Nephron (organoid): ENCODE results near the gene REPS1.

Experiments used
- H3K27ac Mint-ChIP-seq, 3 experiments: 2 replicates each; pipeline ENCODE4 v1.8.0; 2020; ENCODE audit warnings: mixed read lengths in 3 of 3, mild to moderate bottlenecking in 2 of 3, moderate library complexity in 1 of 3
- H3K27me3 Mint-ChIP-seq: 2 replicates; pipeline ENCODE4 v1.8.0; 2021; ENCODE audit warnings: low read depth, mild to moderate bottlenecking, moderate library complexity, mixed read lengths
- H3K36me3 Mint-ChIP-seq: 2 replicates; pipeline ENCODE4 v1.8.0; 2020; ENCODE audit warnings: low read depth, mixed read lengths
- H3K4me1 Mint-ChIP-seq: 2 replicates; pipeline ENCODE4 v1.8.0; 2020; ENCODE audit warnings: mixed read lengths
- H3K4me3 Mint-ChIP-seq, 3 experiments: 2 replicates each; pipeline ENCODE4 v1.8.0; 2020; ENCODE audit warnings: mild to moderate bottlenecking in 3 of 3, mixed read lengths in 3 of 3, moderate library complexity in 2 of 3
- H3K9me3 Mint-ChIP-seq: 2 replicates; pipeline ENCODE4 v1.8.0; 2020; ENCODE audit warnings: mixed read lengths
- CTCF ChIP-seq, 3 experiments: fragments of 200-600 bp; sonication (generic); IDR thresholded peaks; one replicate each; pipeline ENCODE4 v1.5.0; 2021; ENCODE audit warnings: antibody characterized with exemption in 3 of 3; ENCODE audit not compliant: unreplicated experiment in 3 of 3

Gene REPS1

GRCh38 chr6:139016337-139017213 is 28.5 kb upstream of the REPS1 start:
- TF ChIP-seq CTCF (IDR thresholded peaks at IDR 0.05; ENCODE audit: unreplicated experiment in 3 of 3) = no peak
- no peaks in the 10 kb centered on the region for H3K9me3 Mint-ChIP-seq
- H3K4me1 Mint-ChIP-seq = peaks cover 40% of the 10 kb centered on the region
- no peaks in the 10 kb centered on the region for H3K27me3 Mint-ChIP-seq
- no peaks in the 10 kb centered on the region for H3K36me3 Mint-ChIP-seq
- H3K27ac Mint-ChIP-seq = peak overlapping the region; percentile 74 to 88 (median 84)
- H3K4me3 Mint-ChIP-seq = no peak overlapping the region

- H3K4me3 Mint-ChIP-seq = no peak overlapping the region
- H3K27ac Mint-ChIP-seq = peak overlapping the region; percentile 34 to 88 (median 65)
- peaks cover 39% of the 10 kb centered on the region for H3K4me1 Mint-ChIP-seq
- no peaks in the 10 kb centered on the region for H3K9me3 Mint-ChIP-seq
- no peaks in the 10 kb centered on the region for H3K36me3 Mint-ChIP-seq
- H3K27me3 Mint-ChIP-seq = no peaks in the 10 kb centered on the region
- no peak for TF ChIP-seq CTCF (IDR thresholded peaks at IDR 0.05; ENCODE audit: unreplicated experiment in 3 of 3)
Measured at GRCh38 chr6:139014945-139015344, 26.9 kb upstream of the REPS1 start.

- Mint-ChIP-seq H3K36me3 (no peaks in the 10 kb centered on the region), H3K4me3 (no peak overlapping the region), H3K27ac (peak overlapping the region; percentile 29 to 83 (median 73)), H3K9me3 (no peaks in the 10 kb centered on the region), H3K27me3 (no peaks in the 10 kb centered on the region), H3K4me1 (peaks cover 35% of the 10 kb centered on the region)
- TF ChIP-seq CTCF (IDR thresholded peaks at IDR 0.05; ENCODE audit: unreplicated experiment in 3 of 3) = no peak
Measured at GRCh38 chr6:139013185-139013800, 25.2 kb upstream of the REPS1 start.

GRCh38 chr6:139011980-139012379 is 23.9 kb upstream of the REPS1 start:
- Mint-ChIP-seq H3K4me1 (peaks cover 26% of the 10 kb centered on the region), H3K9me3 (no peaks in the 10 kb centered on the region), H3K36me3 (no peaks in the 10 kb centered on the region), H3K4me3 (no peak overlapping the region), H3K27ac (peak overlapping the region in 1 of 3 experiments; percentile 83), H3K27me3 (peaks cover under 1% of the 10 kb centered on the region)
- no peak for TF ChIP-seq CTCF (IDR thresholded peaks at IDR 0.05; ENCODE audit: unreplicated experiment in 3 of 3)

- no peak overlapping the region for H3K4me3 Mint-ChIP-seq
- H3K9me3 Mint-ChIP-seq = no peaks in the 10 kb centered on the region
- H3K4me1 Mint-ChIP-seq = peaks cover 16% of the 10 kb centered on the region
Measured at GRCh38 chr6:139010674-139011073, 22.6 kb upstream of the REPS1 start.

More at GRCh38 chr6:139010674-139011073, 22.6 kb upstream of the REPS1 start:
- H3K27ac Mint-ChIP-seq = no peak overlapping the region
- TF ChIP-seq CTCF (IDR thresholded peaks at IDR 0.05; ENCODE audit: unreplicated experiment in 3 of 3) = no peak
- no peaks in the 10 kb centered on the region for H3K36me3 Mint-ChIP-seq
- H3K27me3 Mint-ChIP-seq = peaks cover 4% of the 10 kb centered on the region
